Esophagus squamous epithelium (tissue), 4 donors: ENCODE measurements around the gene SFXN1.

ENCODE experiments used
- CTCF ChIP-seq, 6 experiments: fragments of 450-650 bp in 4 of 6; fragments of 200-600 bp in 2 of 6; sonication (generic) in 2 of 6; IDR thresholded peaks; one replicate each; pipeline ENCODE4 v1.5.1; 2016 to 2019; ENCODE audit warnings: antibody characterized with exemption in 6 of 6, mild to moderate bottlenecking in 4 of 6, moderate library complexity in 4 of 6
- POLR2A ChIP-seq, 4 donors: fragments of 450-650 bp; IDR thresholded peaks; one replicate each; pipeline ENCODE4 v1.6.1; 2017; ENCODE audit warnings: antibody characterized with exemption in 4 of 4, mild to moderate bottlenecking in 4 of 4, moderate library complexity in 3 of 4

- TF ChIP-seq CTCF (IDR thresholded peaks at IDR 0.05) (no peak), POLR2A (IDR thresholded peaks at IDR 0.05) (no peak)
These were observed 9.3 kb downstream of the SFXN1 start for GRCh38 chr5:175487514-175488222.
